Right ventricle myocardium superior (tissue), 1 donor: ENCODE data around the gene NBDY. TPM values are rescaled to one million over a fixed set of nuclear protein-coding genes. Genes with fewer than 3 reads are reported as not detected.
"Not testable (repeated sequence)": the region's sequence is repeated elsewhere in the genome, so short reads cannot be mapped to it uniquely, and the experiment has no call there.

ENCODE experiments used
- ATAC-seq: fragments of 200-7000 bp; cut with Tn5 transposase; one replicate; pipeline ENCODE4 v1.9.1; 2020; ENCODE audit warnings: mild to moderate bottlenecking; ENCODE audit not compliant: poor library complexity
- DNase-seq: peaks from one replicate; pipeline ENCODE4 v3.0.0-alpha.2; 2020
- intact Hi-C: fragments of 100-400 bp; cut with DNase I; formaldehyde crosslinking; loops from one replicate; pipeline ENCODE4 v1.11.2; 2022
- long read RNA-seq: library from polyadenylated mRNA; unstranded; transcript quantifications from one replicate; pipeline ENCODE4 v2.0.0, GENCODE V29; 2021
- total RNA-seq: library from RNA; stranded (reverse); fragmentation: NEBNext Ultra II Directional; extraction: Animal tissue kit (Norgen Biotek cat#: 25700); gene quantifications from one replicate; pipeline ENCODE4 v1.2.1, GENCODE V29; 2021
- donor health status: DM: no; HTN: yes; CAD: no; lungs with severe emphysema.

Gene NBDY, protein sequence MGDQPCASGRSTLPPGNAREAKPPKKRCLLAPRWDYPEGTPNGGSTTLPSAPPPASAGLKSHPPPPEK
- 22.3 TPM for total RNA-seq
- long read RNA-seq, transcript NBDY-201 (3 exons, 1,529 nt), result major isoform, 21 of 22 reads
- long read RNA-seq, partial matches to known transcripts, result 0 of 22 reads
- long read RNA-seq, other reads (novel, unspliced or antisense), result 0 of 22 reads

DNA sequence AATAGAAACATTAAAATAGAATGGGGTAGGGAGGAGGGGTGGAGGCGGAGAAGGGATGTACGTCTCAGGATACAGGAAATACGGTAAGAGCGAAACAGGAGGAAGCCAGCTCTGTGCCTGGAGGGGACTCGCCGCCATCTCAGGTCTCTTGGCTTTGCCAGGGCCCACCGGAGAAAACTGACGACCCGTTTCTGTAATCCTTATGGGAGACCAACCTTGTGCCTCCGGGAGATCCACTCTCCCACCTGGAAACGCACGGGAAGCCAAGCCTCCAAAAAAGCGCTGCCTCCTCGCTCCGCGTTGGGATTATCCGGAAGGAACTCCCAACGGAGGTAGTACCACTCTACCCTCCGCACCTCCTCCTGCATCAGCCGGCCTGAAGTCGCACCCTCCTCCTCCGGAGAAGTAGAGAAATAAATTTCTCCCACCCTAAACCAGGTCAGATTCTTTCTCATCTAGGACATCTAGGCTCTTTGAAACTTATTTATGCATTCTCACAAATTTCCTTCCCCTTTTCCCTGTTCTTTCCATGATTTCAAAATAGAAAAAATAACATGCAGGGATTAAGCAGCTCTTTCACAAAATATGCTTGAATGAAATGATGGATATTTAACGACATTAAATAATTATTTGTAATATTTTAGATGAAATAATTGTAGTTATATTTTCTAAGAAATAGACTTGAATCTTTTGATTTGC is at the start of gene NBDY:
Gene NBDY, plus strand, starts transcription at position 92 of the 699 bp plus-strand sequence. Its CDS starts 111 bp downstream, at position 203.
- intact Hi-C loops, result no loop called here
- DNase-seq (peak; percentile 35), ATAC-seq (peak; percentile 95)

DNA sequence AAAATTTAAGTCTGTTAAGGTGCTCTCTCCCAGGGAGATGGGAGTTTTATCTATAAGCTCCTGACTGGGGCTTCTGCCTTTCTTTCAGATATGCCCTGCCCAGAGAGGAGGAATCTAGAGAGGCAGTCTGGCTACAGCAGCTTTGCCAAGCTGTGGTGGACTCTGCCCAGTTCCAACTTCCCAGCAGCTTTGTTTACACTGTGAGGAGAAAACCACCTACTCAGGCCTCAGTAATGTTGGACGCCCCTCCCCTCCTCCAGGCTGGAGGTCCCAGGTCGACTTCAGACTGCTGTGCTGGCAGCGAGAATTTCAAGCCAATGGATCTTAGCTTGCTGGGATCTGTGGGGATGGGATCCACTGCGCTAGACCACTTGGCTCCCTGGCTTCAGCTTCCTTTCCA is 24.5 kb upstream of the NBDY start:
- DNase-seq, intact Hi-C loops, ATAC-seq: not testable (repeated sequence)

DNA sequence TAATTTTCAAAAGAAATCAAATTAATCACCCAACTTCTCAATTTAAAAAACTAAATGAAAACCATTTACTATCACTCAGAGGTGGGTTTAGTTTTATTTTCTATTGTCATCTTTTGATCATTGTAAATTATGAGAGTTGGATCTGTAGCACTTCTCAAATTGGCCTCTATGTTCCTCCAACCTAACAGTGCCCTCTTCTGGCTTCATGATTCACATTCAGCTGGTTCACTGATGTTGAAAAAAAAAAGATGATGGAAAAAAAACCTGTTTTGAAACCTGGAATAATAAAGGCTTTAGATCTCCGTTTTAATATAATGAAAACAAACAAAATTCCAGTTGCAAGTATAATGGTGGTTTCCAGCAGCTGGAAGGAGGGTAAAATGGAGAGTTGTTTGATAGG is 2.4 kb upstream of the NBDY start:
- DNase-seq (no peak), ATAC-seq (no peak)
- intact Hi-C loops, result no loop called here

DNA sequence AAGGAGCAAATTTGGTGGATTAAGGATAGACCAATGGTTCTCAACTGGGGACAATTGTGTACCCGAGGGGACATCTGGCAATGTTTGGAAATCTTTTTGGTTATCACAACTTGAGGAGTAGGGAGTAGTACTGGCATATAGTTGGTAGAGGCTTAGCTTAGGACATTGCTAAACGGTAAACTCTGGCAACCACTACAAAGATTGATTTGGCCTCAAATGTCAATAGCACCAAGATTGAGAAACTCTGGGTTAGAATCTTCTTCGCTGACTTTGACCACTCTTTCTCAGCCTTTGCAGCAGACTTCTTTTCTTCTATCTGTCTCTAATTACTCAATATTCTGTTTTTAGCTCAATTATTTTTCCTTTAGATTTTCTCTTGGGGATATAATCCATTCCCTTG is 1.5 kb upstream of the NBDY start:
- intact Hi-C loops, result no loop called here
- DNase-seq (no peak), ATAC-seq (no peak)

DNA sequence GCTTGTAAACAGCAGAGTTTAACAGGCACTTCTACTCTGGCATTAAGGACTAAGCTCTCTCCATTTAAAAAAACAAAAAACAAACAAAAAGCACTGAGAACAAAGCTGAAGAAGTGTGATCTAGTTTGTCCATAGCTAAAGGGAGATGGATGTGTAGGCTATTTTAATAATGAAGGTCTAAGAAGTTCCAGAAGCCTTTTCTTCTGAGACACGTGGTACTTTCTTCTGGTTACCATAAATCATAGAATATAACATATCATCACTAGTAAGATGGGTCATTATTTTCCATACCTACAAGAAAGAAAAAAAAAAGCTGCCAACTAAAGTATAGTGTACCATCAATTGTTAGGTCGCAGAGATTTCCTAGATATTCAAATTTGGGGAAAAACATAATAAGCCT is 722 bp upstream of the NBDY start:
- ATAC-seq (peak; percentile 51), DNase-seq (no peak)
- intact Hi-C loops, result no loop called here

DNA sequence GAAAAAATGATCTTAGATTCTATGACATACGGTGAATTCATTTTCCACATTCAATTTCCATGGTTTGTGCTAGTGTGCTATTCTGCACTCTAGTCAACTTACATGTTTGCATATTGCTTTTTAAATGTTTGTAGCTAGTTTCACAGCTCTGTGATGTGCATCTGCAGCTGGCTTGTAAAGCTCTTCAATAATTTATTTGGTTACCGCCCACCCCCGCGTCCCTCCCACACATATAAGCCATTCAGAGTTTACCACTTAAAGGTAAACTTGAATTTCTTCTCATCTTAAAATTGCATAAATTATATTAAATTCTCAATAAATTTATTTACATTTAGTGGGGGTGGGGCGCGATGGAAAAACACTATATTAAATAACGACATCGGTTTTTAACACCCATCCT is 291 bp upstream of the NBDY start:
- peak; percentile 25 for ATAC-seq
- intact Hi-C loops, result no loop called here
- DNase-seq, result no peak

DNA sequence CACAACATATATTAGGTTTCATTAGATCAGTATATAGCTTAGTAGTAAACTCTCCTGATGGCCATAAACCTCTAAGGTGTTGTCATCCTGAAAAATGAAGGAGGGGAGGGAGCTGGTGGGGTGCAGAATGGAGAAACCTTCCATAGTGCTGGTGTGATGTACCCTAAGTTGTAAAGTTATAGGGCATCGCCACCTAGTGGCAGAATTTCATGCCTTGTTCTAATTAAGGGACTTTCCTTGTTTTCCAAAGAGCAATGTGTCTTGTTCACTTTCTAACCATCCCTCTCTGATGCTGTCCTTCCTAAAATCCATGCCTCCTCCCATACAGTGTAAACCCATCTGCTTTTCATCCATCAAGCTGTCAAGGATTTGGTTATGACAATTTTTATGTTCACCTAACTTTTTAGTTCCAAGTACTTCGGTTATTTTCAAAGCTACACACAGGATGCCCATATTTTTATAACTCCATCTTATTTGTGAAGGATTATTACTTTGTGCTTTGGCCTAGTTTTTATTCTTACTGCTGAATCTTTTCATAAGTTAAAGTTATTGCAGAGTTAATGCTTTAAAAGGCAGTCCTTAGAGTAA is 4.5 kb downstream of the NBDY start:
- ATAC-seq, result peak; percentile 54
- intact Hi-C loops, result no loop called here
- DNase-seq, result no peak

DNA sequence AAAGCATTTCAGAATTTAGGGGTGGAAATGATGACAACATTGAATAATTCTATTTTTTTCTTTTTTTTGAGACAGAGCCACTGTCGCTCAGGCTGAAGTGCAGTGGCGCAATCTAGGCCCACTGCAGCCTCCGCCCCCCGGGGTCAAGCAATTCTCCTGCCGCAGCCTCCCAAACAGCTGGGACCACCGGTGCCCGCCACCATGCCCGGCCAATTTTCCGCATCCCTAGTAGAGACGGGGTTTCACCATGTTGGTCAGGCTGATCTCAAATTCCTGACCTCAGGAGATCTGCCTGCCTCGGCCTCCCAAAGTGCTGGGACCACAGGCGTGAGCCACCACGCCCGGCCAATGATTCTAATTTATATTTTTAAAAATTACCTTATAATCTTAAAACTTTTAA is 7.2 kb downstream of the NBDY start:
- DNase-seq (no peak), ATAC-seq (no peak)
- intact Hi-C loops, result no loop called here

DNA sequence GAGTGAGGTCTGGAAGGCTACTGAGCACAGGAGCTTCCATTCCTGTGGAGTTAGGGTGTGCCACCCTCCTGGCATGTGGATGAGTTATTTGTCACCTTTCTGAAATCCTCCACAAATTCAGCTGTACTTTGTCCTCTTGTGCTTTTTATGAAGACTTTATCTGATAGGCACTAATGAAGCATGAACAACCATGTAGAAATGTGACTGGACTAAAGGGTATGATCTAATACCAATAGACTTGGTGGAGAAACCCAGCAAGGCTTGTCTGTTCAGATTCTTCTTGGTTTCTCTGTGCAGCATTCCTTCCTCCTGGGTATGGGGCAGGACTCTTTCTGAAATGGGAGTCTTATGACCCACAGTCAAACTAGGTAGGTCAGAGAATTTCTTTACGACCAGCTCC is 9.6 kb downstream of the NBDY start:
- intact Hi-C loops, result no loop called here
- no peak for ATAC-seq
- no peak for DNase-seq

DNA sequence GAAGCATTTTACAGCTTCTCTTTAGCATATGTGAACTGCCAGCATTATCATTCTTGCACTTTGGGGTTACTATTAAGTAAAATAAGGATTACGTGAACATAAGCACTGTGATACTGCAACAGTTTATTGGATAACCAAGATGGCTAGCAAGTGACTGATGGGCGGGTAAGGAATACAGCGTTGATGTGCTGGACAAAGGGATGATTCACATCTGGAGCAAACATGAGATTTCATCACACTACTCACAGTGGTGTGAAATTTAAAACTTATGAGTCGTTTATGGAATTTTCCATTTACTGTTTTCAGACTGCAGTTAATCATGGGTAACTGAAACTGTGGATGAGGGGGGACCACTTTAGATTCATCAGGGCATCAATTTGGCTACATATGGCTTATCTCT is 16.0 kb downstream of the NBDY start:
- intact Hi-C loops, result no loop called here
- peak; percentile 68 for ATAC-seq
- no peak for DNase-seq

DNA sequence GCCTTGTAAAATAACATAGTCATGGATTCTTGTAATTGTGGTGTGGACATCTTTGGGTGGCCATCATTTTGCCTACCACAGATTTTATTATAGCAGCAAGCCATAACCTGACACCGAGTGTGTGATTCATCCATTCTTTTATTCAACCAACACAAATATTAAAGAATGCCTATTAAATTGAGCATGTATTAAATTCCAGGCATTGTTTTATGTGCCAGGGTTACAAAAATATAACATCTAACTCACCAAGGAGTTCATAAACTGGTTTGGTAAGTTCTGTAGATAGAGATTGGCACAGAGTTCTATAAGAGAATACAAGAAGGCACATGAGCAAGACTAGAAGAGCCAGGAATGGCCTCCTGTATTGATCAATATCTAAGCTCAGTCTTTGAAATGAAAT is 18.0 kb downstream of the NBDY start:
- DNase-seq, result no peak
- no peak for ATAC-seq
- intact Hi-C loops, result no loop called here

DNA sequence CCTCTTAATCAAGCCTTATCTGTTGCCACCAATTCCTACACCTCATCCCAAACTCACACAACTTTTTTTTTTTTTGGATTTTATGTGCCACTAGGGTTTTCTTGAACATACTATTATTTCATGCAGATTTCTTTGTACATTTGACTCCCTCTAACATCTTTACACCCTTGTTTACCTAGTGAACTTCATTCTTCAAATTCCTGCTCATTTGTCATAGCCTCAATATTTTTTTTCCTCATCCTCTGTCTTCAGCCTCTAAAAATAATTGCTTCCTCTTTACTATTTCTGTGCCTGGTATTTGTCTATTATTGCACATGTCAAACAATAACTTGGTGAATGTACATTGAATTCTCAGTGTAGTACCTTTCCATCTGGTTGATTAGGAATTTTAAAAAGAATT is 22.0 kb downstream of the NBDY start:
- ATAC-seq, result no peak

DNA sequence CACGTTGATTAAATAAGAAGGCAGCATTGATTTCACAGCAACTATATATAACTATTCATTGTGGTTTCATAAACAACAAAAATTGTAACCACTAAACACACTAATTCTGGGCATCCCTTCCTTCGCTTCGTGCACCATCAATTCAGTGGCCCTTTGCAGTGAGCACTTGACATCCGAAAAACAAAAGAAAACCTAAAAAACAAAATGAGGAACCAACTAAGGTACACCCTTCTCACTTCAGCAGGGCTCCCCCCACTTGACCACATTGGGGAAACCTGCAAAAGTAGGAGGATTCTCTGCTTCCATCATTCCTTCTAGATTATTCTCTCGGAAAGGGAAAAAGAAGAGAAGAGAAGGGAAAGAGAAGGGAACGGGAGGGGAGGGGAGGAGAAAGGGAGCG is 28.3 kb downstream of the NBDY start:
- DNase-seq (no peak), ATAC-seq (no peak)
- intact Hi-C loops, result no loop called here

More for the DNA sequence above, 22.0 kb downstream of the NBDY start:
- no peak for DNase-seq
- intact Hi-C loops, result no loop called here

DNA sequence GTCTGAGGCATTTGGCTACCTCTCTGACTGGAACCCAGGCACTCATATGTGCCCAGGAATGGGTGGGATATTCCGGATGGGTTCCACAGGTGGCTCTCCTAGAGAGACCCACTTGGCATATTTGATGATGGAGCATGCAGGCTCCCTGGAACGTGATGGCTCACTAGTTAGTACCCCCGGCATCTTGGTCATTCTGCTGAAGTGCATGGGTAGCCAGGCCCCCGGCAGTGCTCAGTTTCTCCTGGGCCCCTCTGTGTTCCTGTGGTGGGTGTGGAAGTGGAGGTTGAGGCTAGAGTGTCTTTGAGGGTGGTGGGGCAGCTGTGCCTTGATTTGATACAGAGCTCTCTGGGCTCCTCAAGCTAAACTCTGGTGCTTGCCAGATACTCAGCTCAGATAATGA is 29.4 kb downstream of the NBDY start:
- intact Hi-C loops, result no loop called here
- no peak for DNase-seq
- ATAC-seq, result no peak

DNA sequence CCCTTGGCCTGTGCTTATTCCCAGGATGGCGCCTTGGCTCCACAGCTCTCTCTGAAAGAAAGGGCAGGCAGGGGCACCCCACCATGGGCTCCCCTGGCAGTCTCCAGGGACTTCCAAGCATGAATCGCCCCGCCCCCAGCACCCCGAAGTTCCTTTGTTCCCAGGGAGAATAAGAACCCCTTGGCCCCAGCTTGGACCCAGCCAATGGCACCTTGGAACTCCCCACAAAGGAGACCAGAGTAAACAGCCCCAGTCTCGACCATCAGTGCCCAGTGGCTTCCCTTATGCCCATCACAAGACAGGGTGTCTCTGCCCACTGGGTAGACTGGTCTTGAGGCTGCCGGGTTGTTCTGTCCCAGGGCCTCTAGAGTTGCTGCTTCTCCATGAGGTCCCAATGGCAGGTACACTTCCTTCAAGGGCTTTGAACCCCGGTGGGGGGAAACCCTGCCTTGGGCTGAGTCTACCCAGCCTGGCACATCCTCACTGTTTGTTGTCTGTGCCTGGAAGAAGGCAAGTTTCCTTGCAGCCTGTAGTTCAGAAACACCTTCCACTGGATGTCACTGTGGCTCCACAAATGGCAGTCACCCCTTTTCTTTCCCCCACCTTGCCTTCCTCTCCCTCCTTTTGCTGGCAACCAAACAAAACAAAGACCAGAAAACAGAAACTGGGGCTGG is 30.8 kb downstream of the NBDY start:
- intact Hi-C loops, result no loop called here
- DNase-seq (no peak), ATAC-seq (no peak)

DNA sequence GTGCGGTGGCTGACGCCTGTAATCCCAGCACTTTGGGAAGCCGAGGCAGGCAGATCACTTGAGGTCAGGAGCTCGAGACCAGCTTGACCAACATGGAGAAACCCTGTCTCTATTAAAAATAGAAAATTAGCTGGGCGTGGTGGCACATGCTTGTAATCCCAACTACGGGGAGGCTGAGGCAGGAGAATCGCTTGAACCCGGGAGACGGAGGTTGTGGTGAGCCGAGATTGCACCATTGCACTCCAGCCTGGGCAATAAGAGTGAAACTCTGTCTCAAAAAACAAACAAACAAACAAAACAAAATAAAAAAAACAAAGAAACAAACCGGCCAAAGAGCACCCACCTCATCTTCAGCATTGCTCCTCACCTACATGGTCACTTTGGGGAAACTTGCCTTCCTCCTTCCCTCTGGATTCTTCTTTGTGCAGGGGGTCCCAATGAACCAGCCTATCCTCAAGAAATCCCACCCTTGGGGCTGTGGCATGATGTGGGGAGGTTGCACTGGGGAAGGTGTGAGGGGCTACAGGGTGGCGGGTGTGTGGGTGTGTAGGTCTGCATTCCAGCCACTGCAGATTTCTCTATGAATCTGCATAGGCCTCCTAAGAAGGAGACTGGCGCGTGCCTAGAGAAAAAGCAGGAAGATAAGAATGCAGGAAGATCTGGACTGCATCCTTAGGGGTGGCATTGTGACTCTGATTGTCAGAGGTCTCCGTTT is 31.5 kb downstream of the NBDY start:
- DNase-seq, ATAC-seq, intact Hi-C loops: not testable (repeated sequence)

DNA sequence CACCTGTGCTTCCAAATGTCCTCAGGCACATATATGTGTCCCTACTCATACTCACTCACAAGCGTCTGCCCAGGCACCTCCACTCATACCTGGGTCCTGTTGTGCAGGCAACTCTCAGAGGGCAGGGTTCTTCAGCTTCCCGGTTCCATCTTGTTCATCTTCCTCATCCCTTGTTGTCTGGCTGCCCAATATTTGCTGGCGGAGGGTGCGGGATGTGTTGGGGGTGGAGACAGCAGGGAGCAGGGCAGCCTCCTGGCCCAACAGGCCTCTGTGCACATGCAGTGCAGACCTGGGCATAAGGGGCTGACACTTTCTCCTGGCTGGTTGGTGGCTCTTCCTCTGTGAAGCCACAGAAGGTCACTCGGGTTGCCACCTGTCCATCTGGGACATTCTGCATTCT is 32.1 kb downstream of the NBDY start:
- DNase-seq (no peak), ATAC-seq (no peak)
- intact Hi-C loops, result no loop called here

DNA sequence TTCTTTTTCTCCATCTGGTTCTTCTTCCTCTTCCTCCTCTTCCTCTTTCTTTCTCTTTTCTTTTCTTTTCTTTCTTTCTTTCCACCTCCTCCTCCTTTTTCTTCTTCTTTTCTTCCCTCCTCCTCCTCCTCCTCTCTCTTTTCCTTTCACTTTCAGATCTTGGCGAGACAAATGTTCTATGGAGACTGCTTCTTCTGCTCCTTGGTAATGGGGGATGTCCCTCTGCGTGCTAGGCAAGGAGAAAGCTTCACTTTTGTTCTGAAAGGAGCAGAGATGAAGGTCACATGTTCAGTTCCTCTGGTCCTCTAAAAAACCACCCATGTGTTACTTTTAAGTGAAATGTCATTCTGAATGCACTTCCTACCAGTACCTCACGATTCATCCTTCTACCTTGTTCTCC is 33.2 kb downstream of the NBDY start:
- intact Hi-C loops, result no loop called here
- no peak for ATAC-seq
- no peak for DNase-seq
